ENCODE results near the gene HTR4.

The HTR4 gene

GRCh38 chr5:148497757-148498156 lies 156.6 kb downstream of the HTR4 start:
- no peak for DNase-seq (ENCODE audit: low spot score)
- TF ChIP-seq CTCF (IDR thresholded peaks at IDR 0.05; ENCODE audit: extremely low read depth, missing control alignments): no peak

GRCh38 chr5:148492351-148492750 lies 162.0 kb downstream of the HTR4 start:
- TF ChIP-seq CTCF (IDR thresholded peaks at IDR 0.05; ENCODE audit: extremely low read depth, missing control alignments): no peak
- DNase-seq (ENCODE audit: low spot score): no peak

GRCh38 chr5:148491793-148492184 lies 162.5 kb downstream of the HTR4 start:
- no peak for DNase-seq (ENCODE audit: low spot score)
- TF ChIP-seq CTCF (IDR thresholded peaks at IDR 0.05; ENCODE audit: extremely low read depth, missing control alignments): no peak

- TF ChIP-seq CTCF (IDR thresholded peaks at IDR 0.05; ENCODE audit: extremely low read depth, missing control alignments): no peak
- no peak for DNase-seq (ENCODE audit: low spot score)
Measured at GRCh38 chr5:148491015-148491792, 163.1 kb downstream of the HTR4 start.

- DNase-seq (ENCODE audit: low spot score): no peak
- no peak for TF ChIP-seq CTCF (IDR thresholded peaks at IDR 0.05; ENCODE audit: extremely low read depth, missing control alignments)
Measured at GRCh38 chr5:148488757-148489156, 165.6 kb downstream of the HTR4 start.

- no peak for TF ChIP-seq CTCF (IDR thresholded peaks at IDR 0.05; ENCODE audit: extremely low read depth, missing control alignments)
- DNase-seq (ENCODE audit: low spot score): no peak
Measured at GRCh38 chr5:148486456-148486855, 167.9 kb downstream of the HTR4 start.

GRCh38 chr5:148484651-148485050 lies 169.7 kb downstream of the HTR4 start:
- no peak for DNase-seq (ENCODE audit: low spot score)
- TF ChIP-seq CTCF (IDR thresholded peaks at IDR 0.05; ENCODE audit: extremely low read depth, missing control alignments): no peak

Measured in GM20000 (cell line).